GM12891 (cell line): ENCODE data around the gene ZNF514.

ENCODE experiments used
- POLR2A ChIP-seq: IDR thresholded peaks from 2 replicates; pipeline ENCODE4 v1.6.1; 2011; ENCODE audit warnings: low read depth, low read length, control low read depth
- POLR2AphosphoS5 ChIP-seq: IDR thresholded peaks from 2 replicates; pipeline ENCODE4 v1.6.1; 2011; ENCODE audit warnings: low read depth, low read length, control low read depth
- POU2F2 ChIP-seq: IDR thresholded peaks from 2 replicates; pipeline ENCODE4 v1.6.1; 2011; ENCODE audit warnings: low read depth, mild to moderate bottlenecking, control low read depth, low read length, moderate library complexity
- TAF1 ChIP-seq: IDR thresholded peaks from 2 replicates; pipeline ENCODE4 v1.6.1; 2011; ENCODE audit warnings: low read depth, low read length, control low read depth

DNA sequence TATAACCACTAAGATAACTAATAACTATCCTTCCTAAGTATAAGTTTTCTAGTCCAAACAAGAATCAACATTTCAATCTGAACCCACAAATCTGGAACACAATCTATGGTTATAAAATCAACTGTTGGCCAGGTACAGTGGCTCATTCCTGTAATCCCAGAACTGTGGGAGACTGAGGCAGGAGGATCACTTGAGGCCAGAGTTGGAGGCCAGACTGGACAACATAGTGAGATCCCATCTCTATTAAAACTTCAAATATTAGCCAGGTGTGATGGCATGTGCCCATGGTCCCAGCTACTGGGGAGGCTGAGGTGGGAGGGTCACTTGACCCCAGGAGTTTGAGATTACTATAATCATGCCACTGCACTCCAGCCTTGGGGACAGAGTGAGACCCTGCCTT lies 49.3 kb downstream of the ZNF514 start:
- TF ChIP-seq POLR2AphosphoS5 = no peak
- no peak for TF ChIP-seq TAF1
- TF ChIP-seq POU2F2 = no peak
- TF ChIP-seq POLR2A = no peak
